ENCODE results near the gene CTDSP1.

The CTDSP1 gene

DNA sequence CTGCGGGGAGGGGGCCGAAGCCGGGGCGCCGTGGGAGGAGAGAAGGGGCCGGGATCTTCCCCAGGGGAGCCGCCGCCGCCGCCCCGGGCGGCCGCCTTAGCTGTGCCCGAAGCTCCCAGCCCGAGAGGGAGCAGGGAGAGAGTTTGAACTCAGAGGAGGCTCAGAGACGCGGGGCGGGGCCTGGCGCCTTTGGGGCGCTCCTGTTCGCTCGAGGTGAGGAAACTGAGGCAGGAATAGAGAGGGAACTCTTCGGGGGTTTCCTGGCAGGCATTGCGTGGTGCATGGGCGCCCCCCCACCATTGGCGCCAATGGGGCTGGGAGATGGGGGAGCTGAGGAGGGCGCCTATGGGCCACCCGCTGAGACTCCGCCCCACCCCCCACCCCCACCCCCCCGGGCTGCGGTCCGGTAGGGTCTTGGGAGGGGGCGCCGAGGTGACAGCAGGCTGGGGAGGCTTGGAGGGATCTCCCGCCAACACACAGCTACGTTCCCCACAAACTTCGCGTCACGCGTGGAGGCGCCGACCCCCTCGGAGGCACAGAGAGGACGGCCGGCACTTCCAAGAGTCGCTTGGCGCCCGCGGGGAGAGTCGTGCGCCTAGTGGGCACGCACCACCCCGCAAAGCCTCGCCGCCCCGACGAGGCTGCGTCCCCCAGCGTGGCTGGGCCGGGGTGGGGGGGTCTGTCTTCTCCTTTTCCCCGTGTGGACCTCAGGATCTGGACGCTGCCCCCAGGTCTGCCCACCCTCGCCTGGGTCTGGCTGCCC lies 680 bp downstream of the CTDSP1 start:
- peak; percentile 62 to 74 for DNase-seq
- TF ChIP-seq POLR2A (IDR thresholded peaks at IDR 0.05; ENCODE audit: low read length) (peak; percentile 24), GATA1 (IDR thresholded peaks at IDR 0.05; ENCODE audit: low read depth, low read length) (no peak)

DNA sequence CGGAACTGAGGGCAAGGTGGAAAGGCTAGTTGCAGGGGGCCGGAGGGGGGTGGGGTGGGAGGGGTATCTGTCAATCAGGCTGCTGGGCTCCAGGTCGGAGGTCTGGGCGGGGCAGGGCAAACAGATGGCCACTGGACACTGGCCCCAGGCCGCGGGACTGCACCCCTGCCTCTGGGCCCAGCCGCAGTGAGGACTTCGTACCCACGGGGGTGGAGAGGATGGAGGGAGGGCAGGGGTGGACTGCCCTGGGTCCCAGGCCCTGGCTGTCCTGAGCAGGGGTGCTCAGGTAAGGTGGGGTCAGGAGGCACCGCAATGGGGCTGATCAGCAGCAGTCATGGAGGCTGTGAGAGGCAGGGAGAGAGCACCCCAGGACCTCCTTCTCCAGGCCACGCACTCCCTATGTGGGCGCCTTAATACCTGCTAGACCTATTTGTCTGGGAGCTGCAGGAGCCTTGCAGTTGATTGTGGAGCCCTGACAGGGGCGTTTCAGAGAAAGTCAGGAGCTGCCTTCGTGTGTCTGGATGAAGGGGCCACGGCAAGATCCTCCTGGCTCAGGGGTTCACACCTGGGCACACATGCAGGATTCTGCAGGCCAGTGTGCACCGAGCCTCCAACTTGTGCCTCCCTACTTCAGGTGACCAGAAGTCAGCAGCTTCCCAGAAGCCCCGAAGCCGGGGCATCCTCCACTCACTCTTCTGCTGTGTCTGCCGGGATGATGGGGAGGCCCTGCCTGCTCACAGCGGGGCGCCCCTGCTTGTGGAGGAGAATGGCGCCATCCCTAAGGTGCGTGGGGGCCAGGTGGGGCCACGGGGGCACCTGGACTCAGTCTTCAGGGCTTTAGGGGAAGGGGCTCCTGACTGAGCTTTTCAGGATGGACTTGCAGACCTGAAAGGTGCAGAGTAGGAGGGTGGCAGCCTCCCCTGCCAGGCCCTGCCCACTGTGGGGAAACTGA lies 1.5 kb downstream of the CTDSP1 start:
- no peak for TF ChIP-seq GATA1 (IDR thresholded peaks at IDR 0.05; ENCODE audit: low read depth, low read length)
- peak; percentile 17 for TF ChIP-seq POLR2A (IDR thresholded peaks at IDR 0.05; ENCODE audit: low read length)
- DNase-seq, result peak; percentile 43 to 57

DNA sequence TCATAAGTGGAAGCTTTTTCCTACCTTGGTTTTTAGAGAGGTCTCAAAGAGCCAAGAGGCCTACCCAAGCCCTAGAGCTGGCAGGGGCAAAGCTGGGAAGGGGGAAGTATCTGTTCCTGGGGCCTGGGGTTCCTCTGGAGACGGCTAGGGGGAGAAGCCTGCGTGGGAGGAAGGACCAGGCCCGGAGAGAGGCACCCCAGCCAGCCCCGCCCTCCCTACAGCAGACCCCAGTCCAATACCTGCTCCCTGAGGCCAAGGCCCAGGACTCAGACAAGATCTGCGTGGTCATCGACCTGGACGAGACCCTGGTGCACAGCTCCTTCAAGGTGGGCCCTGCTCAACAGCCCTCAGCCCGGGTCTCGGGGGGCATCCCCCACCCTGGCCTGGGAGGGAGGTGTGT lies 2.2 kb downstream of the CTDSP1 start:
- TF ChIP-seq POLR2A (IDR thresholded peaks at IDR 0.05; ENCODE audit: low read length), result no peak
- TF ChIP-seq GATA1 (IDR thresholded peaks at IDR 0.05; ENCODE audit: low read depth, low read length), result no peak
- no peak for DNase-seq

DNA sequence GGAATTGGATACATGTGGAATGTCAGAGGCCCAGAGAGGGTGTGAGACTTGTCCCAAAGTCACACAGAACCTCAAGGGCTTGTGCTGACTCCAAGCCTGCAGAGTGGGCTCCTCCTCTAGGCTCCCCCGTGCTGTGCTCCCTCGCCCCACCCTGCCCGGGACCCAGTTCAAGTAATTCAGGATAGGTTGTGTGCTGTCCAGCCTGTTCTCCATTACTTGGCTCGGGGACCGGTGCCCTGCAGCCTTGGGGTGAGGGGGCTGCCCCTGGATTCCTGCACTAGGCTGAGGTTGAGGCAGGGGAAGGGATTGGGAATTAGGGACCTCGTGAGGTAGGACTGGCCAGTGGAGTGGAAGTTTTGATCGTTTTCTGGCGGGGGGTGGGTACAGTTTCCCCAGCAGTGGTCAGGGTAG lies 2.8 kb downstream of the CTDSP1 start:
- TF ChIP-seq GATA1 (IDR thresholded peaks at IDR 0.05; ENCODE audit: low read depth, low read length), result no peak
- no peak for TF ChIP-seq POLR2A (IDR thresholded peaks at IDR 0.05; ENCODE audit: low read length)
- no peak for DNase-seq

DNA sequence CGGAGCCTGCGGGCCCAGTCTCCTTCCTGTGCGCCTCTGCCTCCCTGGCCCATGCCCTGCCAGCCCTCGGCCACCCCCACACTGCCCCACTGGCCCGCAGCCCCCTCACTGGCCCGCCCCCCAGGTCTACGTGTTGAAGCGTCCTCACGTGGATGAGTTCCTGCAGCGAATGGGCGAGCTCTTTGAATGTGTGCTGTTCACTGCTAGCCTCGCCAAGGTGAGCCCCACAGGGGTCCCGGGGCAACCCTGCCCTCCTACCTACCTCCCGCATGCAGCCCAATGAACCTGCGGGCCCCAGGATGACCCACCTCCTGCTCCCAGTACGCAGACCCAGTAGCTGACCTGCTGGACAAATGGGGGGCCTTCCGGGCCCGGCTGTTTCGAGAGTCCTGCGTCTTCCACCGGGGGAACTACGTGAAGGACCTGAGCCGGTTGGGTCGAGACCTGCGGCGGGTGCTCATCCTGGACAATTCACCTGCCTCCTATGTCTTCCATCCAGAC lies 3.3 kb downstream of the CTDSP1 start:
- TF ChIP-seq POLR2A (IDR thresholded peaks at IDR 0.05; ENCODE audit: low read length) (no peak), GATA1 (IDR thresholded peaks at IDR 0.05; ENCODE audit: low read depth, low read length) (no peak)
- DNase-seq, result no peak

DNA sequence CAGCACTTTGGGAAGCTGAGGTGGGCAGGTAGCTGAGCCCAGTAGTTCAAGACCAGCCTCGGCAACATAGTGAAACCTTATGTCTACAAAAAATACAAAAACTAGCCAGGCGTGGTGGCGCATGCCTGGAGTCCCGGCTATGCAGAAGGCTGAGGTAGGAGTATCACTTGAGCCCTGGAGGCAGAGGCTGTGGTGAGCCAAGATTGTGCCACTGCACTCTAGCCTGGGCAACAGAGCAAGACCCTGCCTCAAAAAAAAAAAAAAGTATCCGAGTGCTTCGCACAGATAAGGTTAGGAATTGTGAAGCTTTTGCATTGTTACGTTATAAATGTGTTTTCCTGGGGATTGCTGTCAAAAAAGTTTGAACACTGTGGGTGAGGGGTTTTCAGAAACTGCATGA lies 4.1 kb downstream of the CTDSP1 start:
- no peak for DNase-seq
- TF ChIP-seq POLR2A (IDR thresholded peaks at IDR 0.05; ENCODE audit: low read length), result no peak
- no peak for TF ChIP-seq GATA1 (IDR thresholded peaks at IDR 0.05; ENCODE audit: low read depth, low read length)

DNA sequence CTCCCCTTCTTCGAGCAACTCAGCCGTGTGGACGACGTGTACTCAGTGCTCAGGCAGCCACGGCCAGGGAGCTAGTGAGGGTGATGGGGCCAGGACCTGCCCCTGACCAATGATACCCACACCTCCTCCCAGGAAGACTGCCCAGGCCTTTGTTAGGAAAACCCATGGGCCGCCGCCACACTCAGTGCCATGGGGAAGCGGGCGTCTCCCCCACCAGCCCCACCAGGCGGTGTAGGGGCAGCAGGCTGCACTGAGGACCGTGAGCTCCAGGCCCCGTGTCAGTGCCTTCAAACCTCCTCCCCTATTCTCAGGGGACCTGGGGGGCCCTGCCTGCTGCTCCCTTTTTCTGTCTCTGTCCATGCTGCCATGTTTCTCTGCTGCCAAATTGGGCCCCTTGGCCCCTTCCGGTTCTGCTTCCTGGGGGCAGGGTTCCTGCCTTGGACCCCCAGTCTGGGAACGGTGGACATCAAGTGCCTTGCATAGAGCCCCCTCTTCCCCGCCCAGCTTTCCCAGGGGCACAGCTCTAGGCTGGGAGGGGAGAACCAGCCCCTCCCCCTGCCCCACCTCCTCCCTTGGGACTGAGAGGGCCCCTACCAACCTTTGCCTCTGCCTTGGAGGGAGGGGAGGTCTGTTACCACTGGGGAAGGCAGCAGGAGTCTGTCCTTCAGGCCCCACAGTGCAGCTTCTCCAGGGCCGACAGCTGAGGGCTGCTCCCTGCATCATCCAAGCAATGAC lies 4.8 kb downstream of the CTDSP1 start:
- no peak for TF ChIP-seq POLR2A (IDR thresholded peaks at IDR 0.05; ENCODE audit: low read length)
- TF ChIP-seq GATA1 (IDR thresholded peaks at IDR 0.05; ENCODE audit: low read depth, low read length), result no peak
- DNase-seq, result no peak

DNA sequence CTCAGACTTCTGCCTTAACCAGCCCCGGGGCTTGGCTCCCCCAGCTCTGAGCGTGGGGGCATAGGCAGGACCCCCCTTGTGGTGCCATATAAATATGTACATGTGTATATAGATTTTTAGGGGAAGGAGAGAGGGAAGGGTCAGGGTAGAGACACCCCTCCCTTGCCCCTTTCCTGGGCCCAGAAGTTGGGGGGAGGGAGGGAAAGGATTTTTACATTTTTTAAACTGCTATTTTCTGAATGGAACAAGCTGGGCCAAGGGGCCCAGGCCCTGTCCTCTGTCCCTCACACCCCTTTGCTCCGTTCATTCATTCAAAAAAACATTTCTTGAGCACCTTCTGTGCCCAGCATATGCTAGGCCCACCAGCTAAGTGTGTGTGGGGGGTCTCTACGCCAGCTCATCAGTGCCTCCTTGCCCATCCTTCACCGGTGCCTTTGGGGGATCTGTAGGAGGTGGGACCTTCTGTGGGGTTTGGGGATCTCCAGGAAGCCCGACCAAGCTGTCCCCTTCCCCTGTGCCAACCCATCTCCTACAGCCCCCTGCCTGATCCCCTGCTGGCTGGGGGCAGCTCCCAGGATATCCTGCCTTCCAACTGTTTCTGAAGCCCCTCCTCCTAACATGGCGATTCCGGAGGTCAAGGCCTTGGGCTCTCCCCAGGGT lies 5.5 kb downstream of the CTDSP1 start:
- TF ChIP-seq GATA1 (IDR thresholded peaks at IDR 0.05; ENCODE audit: low read depth, low read length), result no peak
- TF ChIP-seq POLR2A (IDR thresholded peaks at IDR 0.05; ENCODE audit: low read length), result no peak
- DNase-seq, result no peak

DNA sequence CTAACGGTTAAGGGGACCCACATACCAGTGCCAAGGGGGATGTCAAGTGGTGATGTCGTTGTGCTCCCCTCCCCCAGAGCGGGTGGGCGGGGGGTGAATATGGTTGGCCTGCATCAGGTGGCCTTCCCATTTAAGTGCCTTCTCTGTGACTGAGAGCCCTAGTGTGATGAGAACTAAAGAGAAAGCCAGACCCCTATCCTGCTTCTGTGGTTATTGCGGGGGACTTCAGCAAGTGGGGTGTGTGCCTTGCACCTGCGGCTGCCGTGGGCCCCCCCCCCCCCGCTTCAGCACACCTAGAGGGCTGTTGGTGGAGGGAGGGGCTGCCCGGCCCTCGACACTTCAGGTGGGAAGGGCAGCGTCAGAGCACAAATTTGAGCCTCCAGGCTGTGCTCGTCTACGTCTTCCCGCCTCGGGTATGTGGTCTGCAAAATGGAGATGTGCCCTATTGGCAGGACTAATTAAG lies 6.1 kb downstream of the CTDSP1 start:
- TF ChIP-seq POLR2A (IDR thresholded peaks at IDR 0.05; ENCODE audit: low read length), result no peak
- no peak for TF ChIP-seq GATA1 (IDR thresholded peaks at IDR 0.05; ENCODE audit: low read depth, low read length)
- peak in 1 of 2 experiments; percentile 60 for DNase-seq

DNA sequence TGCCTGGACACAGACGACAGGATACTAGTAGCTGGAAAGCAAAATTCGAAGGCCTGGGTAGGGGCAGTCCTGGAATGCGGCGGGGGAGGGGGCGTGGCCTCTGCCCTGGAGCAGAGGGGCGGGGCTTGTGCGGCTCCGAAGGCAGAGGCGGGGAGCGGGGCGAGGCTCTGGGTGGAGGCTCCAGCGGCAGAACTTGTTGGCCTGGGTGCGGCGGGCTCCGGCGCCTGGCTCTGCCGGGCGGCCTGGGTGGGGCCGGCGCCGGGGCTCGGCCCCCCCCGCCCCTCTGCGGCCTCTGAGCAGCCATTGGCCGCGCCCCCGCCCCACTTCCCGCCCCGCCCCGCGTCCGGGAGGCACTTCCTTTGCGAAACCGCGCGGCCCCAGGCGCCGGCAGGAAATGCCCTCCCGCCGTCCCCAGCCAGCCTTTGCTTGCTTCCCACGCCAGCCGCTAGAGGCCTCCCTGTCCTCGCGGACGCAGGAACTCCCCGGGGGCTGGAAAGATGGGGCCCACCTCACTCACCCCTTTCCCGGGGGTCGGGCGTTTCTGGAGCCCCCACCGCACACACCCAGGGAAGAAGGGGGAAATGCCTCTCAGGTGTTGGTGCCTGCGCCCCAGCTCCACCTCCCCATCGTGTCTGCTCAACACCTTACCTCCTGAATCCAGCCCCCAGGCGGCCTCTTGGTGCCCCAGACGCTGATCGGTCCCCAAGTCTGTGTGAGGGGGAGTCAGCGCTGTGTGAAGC lies 6.7 kb downstream of the CTDSP1 start:
- peak; percentile 96 to 98 for DNase-seq
- no peak for TF ChIP-seq GATA1 (IDR thresholded peaks at IDR 0.05; ENCODE audit: low read depth, low read length)
- TF ChIP-seq POLR2A (IDR thresholded peaks at IDR 0.05; ENCODE audit: low read length), result peak; percentile 57

DNA sequence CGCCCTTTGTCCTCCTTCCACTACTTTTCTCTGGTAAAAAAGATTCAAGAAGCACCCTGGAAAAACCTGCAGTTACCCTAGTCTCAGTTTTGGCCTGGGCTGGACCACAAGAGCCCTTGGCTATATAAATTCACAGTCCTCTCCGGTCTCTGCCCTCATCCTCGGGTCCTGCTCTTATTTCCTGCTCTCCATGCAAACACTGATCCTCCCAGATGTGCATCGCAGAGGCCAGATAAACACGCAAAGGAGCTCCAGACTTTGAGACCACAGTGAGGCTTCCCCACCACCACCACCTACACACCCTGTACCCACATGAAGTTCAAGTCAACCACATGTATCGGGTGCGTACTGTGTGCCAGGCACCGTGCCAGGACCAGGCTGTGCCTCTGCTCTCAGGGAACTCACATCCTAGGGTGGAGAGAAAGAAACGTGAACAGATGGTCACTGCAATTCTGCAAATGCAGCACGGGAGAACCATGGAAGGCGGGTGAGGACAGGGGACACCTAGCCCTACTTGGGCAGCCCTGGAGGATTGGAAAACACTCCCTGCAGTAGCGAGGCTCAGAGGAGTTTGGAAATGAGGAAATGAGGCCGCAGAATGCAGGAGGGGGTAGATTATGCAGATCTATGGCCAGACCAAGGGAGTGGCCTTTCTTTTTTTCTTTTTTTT lies 7.4 kb downstream of the CTDSP1 start:
- TF ChIP-seq POLR2A (IDR thresholded peaks at IDR 0.05; ENCODE audit: low read length), result peak; percentile 89
- no peak for TF ChIP-seq GATA1 (IDR thresholded peaks at IDR 0.05; ENCODE audit: low read depth, low read length)
- peak; percentile 81 to 86 for DNase-seq

DNA sequence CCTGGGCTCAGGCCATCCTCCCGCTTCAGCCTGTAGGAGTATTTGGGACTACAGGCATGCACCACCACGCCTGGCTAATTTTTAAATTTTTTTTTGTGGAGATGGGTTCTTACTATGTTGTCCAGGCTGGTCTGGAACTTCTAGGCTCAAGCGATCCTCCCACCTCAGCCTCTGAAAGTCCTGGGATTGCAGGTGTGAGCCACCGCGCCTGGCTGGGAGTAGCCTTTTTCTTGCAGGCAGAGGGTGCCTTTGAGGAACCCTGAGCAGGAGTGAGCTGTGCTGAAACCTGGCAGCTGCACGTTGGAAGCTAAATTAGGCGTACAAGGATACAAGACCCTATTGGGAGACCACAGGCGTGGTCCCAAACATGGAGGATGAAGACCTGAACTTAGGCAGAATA lies 8.0 kb downstream of the CTDSP1 start:
- TF ChIP-seq GATA1 (IDR thresholded peaks at IDR 0.05; ENCODE audit: low read depth, low read length) (no peak), POLR2A (IDR thresholded peaks at IDR 0.05; ENCODE audit: low read length) (no peak)
- no peak for DNase-seq

Data from erythroblast (primary cell).